Activated CD4-positive, alpha-beta T cell treated with anti-CD3 and anti-CD28 coated beads for 36 hours (primary cell): ENCODE results near the gene C16orf54. TPM values are rescaled to one million over a fixed set of nuclear protein-coding genes. Genes with fewer than 3 reads are reported as not detected.
A peak's percentile ranks its signal among the peaks of the same experiment; 100 is the strongest.
"Not testable (repeated sequence)": the region's sequence is repeated elsewhere in the genome, so short reads cannot be mapped to it uniquely, and the experiment has no call there.

Experiments used
- ATAC-seq: fragments of 200-7000 bp; cut with Tn5 transposase; one replicate; pipeline ENCODE4 v1.10.0; 2021; ENCODE audit warnings: mild to moderate bottlenecking, moderate library complexity
- CTCF ChIA-PET: fragments of 350-600 bp; sonication (Branson Sonifier 250); formaldehyde crosslinking; loops from one replicate; lab custom pipeline; 2021; ENCODE audit warnings: antibody characterized with exemption; lab: Charles Lee
- POLR2A ChIA-PET: fragments of 350-600 bp; sonication (Branson Sonifier 250); formaldehyde crosslinking; loops from one replicate; lab custom pipeline; 2021; ENCODE audit warnings: antibody characterized with exemption, inconsistent platforms; lab: Charles Lee
- DNase-seq: peaks from one replicate; pipeline ENCODE4 v3.0.0-alpha.2; 2020
- H3K27ac Mint-ChIP-seq: one replicate; pipeline ENCODE4 v1.8.0; 2021; ENCODE audit warnings: mixed read lengths
- H3K27me3 Mint-ChIP-seq: one replicate; pipeline ENCODE4 v1.8.0; 2021; ENCODE audit warnings: mixed read lengths
- H3K36me3 Mint-ChIP-seq: one replicate; pipeline ENCODE4 v1.8.0; 2021; ENCODE audit warnings: low read depth, mixed read lengths
- H3K4me1 Mint-ChIP-seq: one replicate; pipeline ENCODE4 v1.8.0; 2021; ENCODE audit warnings: mixed read lengths
- H3K4me3 Mint-ChIP-seq: one replicate; pipeline ENCODE4 v1.8.0; 2021; ENCODE audit warnings: mild to moderate bottlenecking, moderate library complexity, mixed read lengths
- H3K9me3 Mint-ChIP-seq: one replicate; pipeline ENCODE4 v1.8.0; 2021; ENCODE audit warnings: low read depth, mixed read lengths
- intact Hi-C, 2 experiments: fragments of 100-400 bp; cut with DNase I in 1 of 2; cut with micrococcal nuclease in 1 of 2; formaldehyde crosslinking; loops; one replicate each; pipeline versions ENCODE4 v1.14.2 to v1.15.1; 2022 to 2024; cut with DNase I, micrococcal nuclease
- total RNA-seq, 2 experiments: library from RNA; stranded (reverse); gene quantifications; one replicate each; pipeline ENCODE4 v1.2.3, GENCODE V29; 2021

Gene C16orf54
- total RNA-seq, 2 experiments from 2014 or later: 21.3 to 22.0 TPM

- ATAC-seq, H3K4me3 Mint-ChIP-seq, POLR2A ChIA-PET, DNase-seq, H3K27ac Mint-ChIP-seq, H3K36me3 Mint-ChIP-seq, H3K27me3 Mint-ChIP-seq, H3K9me3 Mint-ChIP-seq, CTCF ChIA-PET, intact Hi-C loops: not testable (repeated sequence)
- H3K4me1 Mint-ChIP-seq: peaks cover 28% of the 10 kb centered on the region
Observed at GRCh38 chr16:29707160-29707559, 38.6 kb downstream of the C16orf54 start.

GRCh38 chr16:29705030-29705429 lies 40.8 kb downstream of the C16orf54 start:
- H3K27me3 Mint-ChIP-seq: no peaks in the 10 kb centered on the region
- ATAC-seq: no peak
- peaks cover 37% of the 10 kb centered on the region for H3K4me1 Mint-ChIP-seq
- POLR2A ChIA-PET: no interaction called here
- H3K4me3 Mint-ChIP-seq: no peak overlapping the region
- CTCF ChIA-PET: interaction anchor here (1.1 to 1.6 kb wide), 4 partner anchors 14 to 143 kb away, joined by 3 to 6 read pairs (median 4); no protein-coding TSS in a partner anchor
- H3K9me3 Mint-ChIP-seq: no peaks in the 10 kb centered on the region
- intact Hi-C loops: no loop called here
- H3K36me3 Mint-ChIP-seq: peaks cover 3% of the 10 kb centered on the region
- H3K27ac Mint-ChIP-seq: peak overlapping the region; percentile 25
- no peak for DNase-seq

- H3K27me3 Mint-ChIP-seq: no peaks in the 10 kb centered on the region
- H3K9me3 Mint-ChIP-seq: no peaks in the 10 kb centered on the region
- intact Hi-C loops: loop anchor here (1.0 to 5.0 kb wide), 3 partner anchors 44 to 270 kb away; partner anchors contain the start of gene TAOK2 (in 1 of the 2)
- peaks cover 32% of the 10 kb centered on the region for H3K4me1 Mint-ChIP-seq
- ChIA-PET CTCF (interaction anchor here (0.7 to 4.7 kb wide), 19 partner anchors 10 to 316 kb away, joined by 3 to 45 read pairs (median 6); partner anchors contain the start of genes KIF22, MVP and PAGR1), POLR2A (interaction anchor here (0.6 to 1.2 kb wide), 8 partner anchors 20 to 122 kb away, joined by 3 to 6 read pairs (median 4); partner anchors contain the start of gene C16orf54)
- H3K4me3 Mint-ChIP-seq: peak overlapping the region; percentile 65
- DNase-seq (peak; percentile 35), ATAC-seq (peak; percentile 56)
- peaks cover 3% of the 10 kb centered on the region for H3K36me3 Mint-ChIP-seq
- H3K27ac Mint-ChIP-seq: peak overlapping the region; percentile 94
Observed at GRCh38 chr16:29702269-29702668, 43.5 kb downstream of the C16orf54 start.

GRCh38 chr16:29701214-29701555 lies 44.6 kb downstream of the C16orf54 start:
- CTCF ChIA-PET: interaction anchor here (0.7 to 4.7 kb wide), 28 partner anchors 10 to 352 kb away, joined by 3 to 45 read pairs (median 12); partner anchors contain the start of genes CDIPT, KIF22, MVP and PAGR1
- H3K27me3 Mint-ChIP-seq: no peaks in the 10 kb centered on the region
- H3K27ac Mint-ChIP-seq: no peak overlapping the region
- DNase-seq (no peak), ATAC-seq (no peak)
- H3K4me1 Mint-ChIP-seq: peaks cover 32% of the 10 kb centered on the region
- POLR2A ChIA-PET: interaction anchor here (1.4 to 2.4 kb wide), 3 partner anchors 89 to 147 kb away, joined by 6 to 12 read pairs (median 8); no protein-coding TSS in a partner anchor
- peaks cover 3% of the 10 kb centered on the region for H3K36me3 Mint-ChIP-seq
- intact Hi-C loops: loop anchor here in 1 of 2 experiments (1.0 to 5.0 kb wide), 6 partner anchors 44 to 271 kb away; partner anchors contain the start of genes C16orf54, KIF22, PAGR1 and TAOK2
- no peaks in the 10 kb centered on the region for H3K9me3 Mint-ChIP-seq
- no peak overlapping the region for H3K4me3 Mint-ChIP-seq

GRCh38 chr16:29700253-29700987 lies 45.4 kb downstream of the C16orf54 start:
- ChIA-PET CTCF (interaction anchor here (0.6 to 4.7 kb wide), 40 partner anchors 9 to 353 kb away, joined by 3 to 45 read pairs (median 7); partner anchors contain the start of genes ASPHD1, CDIPT, KCTD13 and KIF22), POLR2A (interaction anchor here (0.6 to 2.4 kb wide), 7 partner anchors 32 to 363 kb away, joined by 3 to 12 read pairs (median 6); no protein-coding TSS in a partner anchor)
- ATAC-seq: peak; percentile 45
- peak overlapping the region; percentile 44 for H3K4me3 Mint-ChIP-seq
- no peaks in the 10 kb centered on the region for H3K27me3 Mint-ChIP-seq
- DNase-seq: peak; percentile 88
- H3K36me3 Mint-ChIP-seq: peaks cover 3% of the 10 kb centered on the region
- H3K9me3 Mint-ChIP-seq: no peaks in the 10 kb centered on the region
- H3K4me1 Mint-ChIP-seq: peaks cover 32% of the 10 kb centered on the region
- intact Hi-C loops: loop anchor here (1.0 to 5.0 kb wide), 13 partner anchors 10 to 332 kb away; partner anchors contain the start of genes PAGR1 (in 2 of the 2), C16orf54 (in 1 of the 2), CDIPT (in 1 of the 2) and KIF22 (in 1 of the 2)
- H3K27ac Mint-ChIP-seq: peak overlapping the region; percentile 67

GRCh38 chr16:29699324-29700219 lies 46.2 kb downstream of the C16orf54 start:
- Mint-ChIP-seq H3K9me3 (no peaks in the 10 kb centered on the region), H3K4me1 (peaks cover 29% of the 10 kb centered on the region), H3K36me3 (peaks cover 3% of the 10 kb centered on the region), H3K27me3 (no peaks in the 10 kb centered on the region), H3K27ac (no peak overlapping the region), H3K4me3 (no peak overlapping the region)
- ChIA-PET CTCF (interaction anchor here (0.6 to 4.7 kb wide), 39 partner anchors 8 to 355 kb away, joined by 3 to 45 read pairs (median 7); partner anchors contain the start of genes ASPHD1, CDIPT, KCTD13 and KIF22), POLR2A (interaction anchor here (1.1 to 2.4 kb wide), 6 partner anchors 33 to 149 kb away, joined by 4 to 12 read pairs (median 6); no protein-coding TSS in a partner anchor)
- ATAC-seq (no peak), DNase-seq (no peak)
- intact Hi-C loops: loop anchor here (1.0 to 5.0 kb wide), 13 partner anchors 11 to 333 kb away; partner anchors contain the start of genes PAGR1 (in 2 of the 2), C16orf54 (in 1 of the 2), CDIPT (in 1 of the 2) and KIF22 (in 1 of the 2)

GRCh38 chr16:29698484-29699323 lies 47.1 kb downstream of the C16orf54 start:
- ATAC-seq (no peak), DNase-seq (no peak)
- H3K36me3 Mint-ChIP-seq: peaks cover 3% of the 10 kb centered on the region
- no peaks in the 10 kb centered on the region for H3K9me3 Mint-ChIP-seq
- H3K27me3 Mint-ChIP-seq: no peaks in the 10 kb centered on the region
- H3K27ac Mint-ChIP-seq: no peak overlapping the region
- intact Hi-C loops: no loop called here
- POLR2A ChIA-PET: interaction anchor here (2.4 kb wide), 1 partner anchor 109 kb away, joined by 8 read pairs; no protein-coding TSS in a partner anchor
- no peak overlapping the region for H3K4me3 Mint-ChIP-seq
- CTCF ChIA-PET: interaction anchor here (0.6 to 4.7 kb wide), 17 partner anchors 12 to 356 kb away, joined by 3 to 45 read pairs (median 12); partner anchors contain the start of genes KCTD13, KIF22, MVP and TLCD3B
- H3K4me1 Mint-ChIP-seq: peaks cover 29% of the 10 kb centered on the region

- Mint-ChIP-seq H3K27ac (no peak overlapping the region), H3K4me3 (no peak overlapping the region), H3K9me3 (no peaks in the 10 kb centered on the region), H3K4me1 (peaks cover 27% of the 10 kb centered on the region), H3K27me3 (no peaks in the 10 kb centered on the region), H3K36me3 (peaks cover 3% of the 10 kb centered on the region)
- CTCF ChIA-PET: interaction anchor here (0.6 to 4.7 kb wide), 4 partner anchors 33 to 308 kb away, joined by 3 to 41 read pairs (median 11); partner anchors contain the start of gene KIF22
- ATAC-seq (no peak), DNase-seq (no peak)
- POLR2A ChIA-PET: no interaction called here
- intact Hi-C loops: no loop called here
Observed at GRCh38 chr16:29698042-29698441, 47.7 kb downstream of the C16orf54 start.

GRCh38 chr16:29697391-29697790 lies 48.4 kb downstream of the C16orf54 start:
- ATAC-seq: no peak
- Mint-ChIP-seq H3K4me3 (no peak overlapping the region), H3K27ac (no peak overlapping the region), H3K9me3 (no peaks in the 10 kb centered on the region), H3K36me3 (peaks cover 3% of the 10 kb centered on the region), H3K4me1 (peaks cover 20% of the 10 kb centered on the region), H3K27me3 (no peaks in the 10 kb centered on the region)
- no peak for DNase-seq
- POLR2A ChIA-PET: no interaction called here
- intact Hi-C loops: no loop called here
- CTCF ChIA-PET: no interaction called here
